GM04503 (cell line): ENCODE results near the gene TPP1.
A peak's percentile ranks its signal among the peaks of the same experiment; 100 is the strongest.

Experiments
- DNase-seq: peaks from one replicate; pipeline ENCODE4 v3.0.0-alpha.2; 2012; ENCODE audit warnings: low read depth

Gene TPP1

GRCh38 chr11:6646918-6647679, 27.9 kb upstream of the TPP1 start:
- peak; percentile 54 for DNase-seq

DNA sequence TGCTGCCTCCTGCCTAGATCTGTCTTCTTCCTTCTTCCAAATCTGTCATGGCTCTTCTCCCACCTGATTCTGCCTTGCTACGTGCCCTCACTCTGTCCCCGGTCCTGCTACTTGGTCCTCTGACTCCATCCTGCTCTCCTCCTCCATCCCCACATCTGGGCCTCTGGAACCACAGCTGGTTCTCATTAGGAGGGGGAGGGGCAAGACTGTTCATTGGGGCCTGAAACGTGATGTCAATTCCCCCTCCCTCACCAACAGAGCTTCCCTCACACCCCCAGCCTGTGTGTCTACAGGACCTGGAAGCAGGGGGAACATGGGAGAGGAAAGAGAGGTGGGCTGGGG, 27.3 kb upstream of the TPP1 start:
- DNase-seq = peak; percentile 27

- DNase-seq = peak; percentile 49
These were observed 26.8 kb upstream of the TPP1 start for GRCh38 chr11:6646071-6646470.

DNA sequence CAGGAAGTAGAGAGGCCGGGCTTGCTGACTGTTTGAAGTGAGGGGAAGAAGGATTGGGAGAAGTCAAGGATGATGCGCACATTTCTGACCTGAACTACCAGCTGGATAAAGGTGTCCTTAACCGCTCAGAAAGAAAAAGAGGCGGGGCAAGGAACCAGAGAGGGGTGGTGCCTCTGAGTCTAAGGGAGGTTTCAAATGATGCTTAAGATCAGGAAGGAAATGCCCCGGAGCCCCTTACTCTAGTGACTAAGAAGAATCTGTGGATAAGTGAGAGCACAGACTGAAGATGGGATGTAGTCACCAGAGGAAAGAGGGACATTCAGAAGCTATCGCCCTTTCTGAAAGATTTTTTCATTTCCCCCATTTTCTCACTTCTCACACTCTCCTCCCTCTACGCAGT, 23.7 kb upstream of the TPP1 start:
- no peak for DNase-seq

- DNase-seq = no peak
These were observed 21.9 kb upstream of the TPP1 start for GRCh38 chr11:6640985-6641701.

- DNase-seq = no peak
These were observed 21.1 kb upstream of the TPP1 start for GRCh38 chr11:6640036-6640984.

- no peak for DNase-seq
These were observed 19.2 kb upstream of the TPP1 start for GRCh38 chr11:6638429-6638828.

- peak; percentile 91 for DNase-seq
These were observed 18.6 kb upstream of the TPP1 start for GRCh38 chr11:6637871-6638270.

- DNase-seq = no peak
These were observed 17.3 kb upstream of the TPP1 start for GRCh38 chr11:6636480-6636879.

- no peak for DNase-seq
These were observed 16.1 kb upstream of the TPP1 start for GRCh38 chr11:6635082-6635932.

- no peak for DNase-seq
These were observed 15.3 kb upstream of the TPP1 start for GRCh38 chr11:6634534-6634933.

DNA sequence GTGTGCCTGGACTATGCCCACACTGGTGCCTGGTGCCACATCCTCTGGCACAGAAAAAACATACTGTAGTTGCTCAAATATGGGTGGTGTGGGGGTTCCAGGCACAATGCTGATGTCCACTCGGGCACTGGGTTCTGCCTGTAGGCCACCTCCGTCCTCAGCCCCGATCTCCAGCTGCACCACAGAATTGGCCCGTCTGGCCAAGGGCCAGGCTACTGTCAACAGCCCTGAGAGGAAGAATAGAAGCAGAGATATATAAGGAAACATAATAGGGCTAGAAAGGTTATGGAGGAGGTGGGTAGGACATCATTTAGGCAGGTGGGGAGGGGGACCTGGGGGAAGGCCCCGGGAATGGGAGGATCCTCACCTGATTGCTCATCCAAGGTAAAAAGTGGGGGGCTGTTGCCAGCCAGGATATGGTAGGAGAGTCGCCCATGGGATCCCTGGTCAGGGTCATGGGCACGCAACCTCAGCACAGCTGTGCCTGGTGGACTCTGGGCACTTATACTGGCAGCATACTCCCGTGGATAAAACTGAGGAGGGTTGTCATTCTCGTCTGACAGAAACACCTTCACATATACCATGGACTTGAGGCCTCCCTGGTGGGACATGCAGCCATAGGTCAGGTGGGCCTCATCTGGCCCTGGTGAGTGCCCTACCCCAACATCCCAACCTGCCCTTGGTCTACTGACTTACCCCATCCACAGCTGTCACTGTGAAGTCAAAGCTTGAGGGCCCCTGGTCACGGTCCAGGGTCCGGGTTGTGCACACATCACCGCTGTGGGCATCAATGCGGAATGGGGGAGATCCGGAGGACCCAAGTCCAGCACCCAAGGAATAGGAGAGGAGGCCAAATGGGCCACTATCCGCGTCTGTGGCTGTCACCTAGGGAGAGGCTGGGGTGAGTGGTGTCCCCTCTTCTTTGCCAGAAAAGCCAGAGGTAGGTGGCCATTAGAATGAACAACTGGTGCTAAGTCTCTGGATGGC, 14.5 kb upstream of the TPP1 start:
- DNase-seq = no peak

- no peak for DNase-seq
These were observed 13.2 kb upstream of the TPP1 start for GRCh38 chr11:6632116-6633073.

DNA sequence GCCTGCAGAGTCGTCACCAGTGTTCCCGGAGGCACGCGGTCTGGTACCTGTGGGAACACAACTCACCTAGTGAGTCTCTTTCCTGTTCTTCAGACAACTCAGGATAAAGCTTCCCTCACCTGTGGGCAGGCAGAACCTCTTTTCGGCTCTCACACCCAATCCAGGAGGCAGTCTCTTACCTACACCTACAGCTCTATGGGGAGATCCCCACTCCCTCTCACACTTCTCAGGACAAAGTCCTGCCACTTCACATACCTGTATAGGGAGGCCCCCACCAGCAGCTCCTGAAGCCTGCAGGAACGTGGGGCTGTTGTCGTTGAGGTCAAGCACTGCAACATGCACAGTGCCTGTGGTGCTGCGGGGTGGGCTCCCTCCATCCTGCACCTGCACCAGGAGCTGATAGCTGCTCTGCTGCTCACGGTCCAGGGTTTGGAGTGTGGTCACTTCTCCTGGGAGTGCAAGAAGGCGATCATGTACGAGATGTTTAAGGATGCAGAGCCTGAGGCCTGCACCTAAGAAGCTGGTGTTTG, 12.2 kb upstream of the TPP1 start:
- no peak for DNase-seq

DNA sequence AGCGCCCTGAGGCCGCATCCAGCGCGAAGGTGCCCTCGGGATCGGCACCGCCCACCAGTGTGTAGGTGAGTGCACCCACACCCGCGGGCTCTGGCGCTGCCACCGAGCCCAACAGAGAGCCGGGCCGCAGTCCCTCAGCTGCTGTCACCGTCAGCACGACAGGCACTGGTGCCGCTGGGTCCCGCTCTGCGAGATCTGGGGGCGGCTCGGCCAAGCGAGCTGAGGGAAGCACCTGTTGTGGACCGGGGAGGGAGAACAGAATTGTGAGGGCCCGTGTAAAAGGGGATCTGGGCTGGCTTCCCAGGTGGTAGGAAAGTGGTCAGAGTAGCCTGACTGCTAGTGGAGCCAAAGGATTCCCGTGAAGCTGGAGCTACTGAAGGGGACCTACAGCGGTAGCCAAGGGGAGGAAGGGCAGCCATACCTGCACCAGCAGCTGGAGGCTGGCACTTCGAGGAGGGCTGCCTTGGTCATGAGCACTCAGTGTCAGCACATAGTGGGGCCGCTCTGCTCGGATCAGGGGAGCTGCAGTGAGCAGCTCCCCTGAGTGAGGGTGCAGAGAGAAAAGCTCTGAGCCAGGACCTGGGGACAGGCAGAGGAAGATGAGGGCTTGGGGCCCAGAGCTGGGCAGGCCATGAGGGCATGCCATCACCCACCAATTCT, 11.5 kb upstream of the TPP1 start:
- DNase-seq = no peak

DNA sequence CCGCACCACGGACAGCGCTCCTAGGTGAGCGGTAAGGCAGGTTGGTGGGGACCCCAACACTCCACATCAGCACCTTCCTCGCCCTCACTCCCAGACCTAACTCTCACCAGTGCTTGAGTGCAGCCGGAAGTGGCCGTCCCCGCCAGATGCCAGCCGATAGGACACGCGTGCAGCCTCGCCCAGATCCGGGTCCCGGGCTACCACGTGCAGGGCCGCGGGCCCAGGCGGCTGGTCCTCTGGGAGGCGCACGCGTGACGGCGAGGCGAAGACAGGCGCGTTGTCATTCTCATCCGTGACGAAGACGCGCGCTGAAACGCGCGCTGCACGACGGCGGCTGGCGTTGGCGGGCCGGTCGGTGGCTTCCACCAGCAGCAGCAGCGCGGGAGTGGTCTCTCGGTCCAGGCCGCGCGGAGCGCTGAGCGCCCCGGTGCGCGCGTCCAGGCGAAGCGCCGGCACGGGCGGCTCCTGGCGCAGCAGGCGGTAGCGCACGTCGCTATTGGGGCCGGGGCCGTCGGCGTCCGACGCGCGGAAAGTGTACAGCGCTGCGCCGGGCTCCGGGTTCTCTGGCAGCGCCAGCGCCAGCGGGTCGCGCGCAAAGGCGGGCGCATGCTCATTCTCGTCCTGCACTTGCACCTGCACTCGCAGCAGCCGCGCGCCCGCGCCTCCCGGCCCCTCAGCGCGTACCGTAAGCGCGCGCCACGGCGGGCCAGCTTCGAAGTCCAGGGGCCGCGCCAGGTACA, 10.8 kb upstream of the TPP1 start:
- no peak for DNase-seq

DNA sequence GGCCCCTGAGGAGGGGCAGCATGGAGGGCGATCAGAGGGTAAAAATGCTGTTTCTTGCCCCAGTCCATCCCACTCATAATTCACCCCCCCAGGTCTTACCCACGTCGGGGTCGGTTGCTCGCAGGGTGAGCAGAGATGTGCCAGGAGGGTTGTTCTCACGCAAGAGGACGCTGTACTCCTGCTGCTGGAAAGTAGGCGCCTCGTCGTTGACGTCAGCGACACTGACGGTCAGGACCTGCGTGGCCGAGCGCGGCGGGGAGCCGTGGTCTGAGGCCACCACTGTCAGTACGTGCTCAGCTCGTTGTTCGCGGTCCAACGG, 10.3 kb upstream of the TPP1 start:
- DNase-seq = no peak

DNA sequence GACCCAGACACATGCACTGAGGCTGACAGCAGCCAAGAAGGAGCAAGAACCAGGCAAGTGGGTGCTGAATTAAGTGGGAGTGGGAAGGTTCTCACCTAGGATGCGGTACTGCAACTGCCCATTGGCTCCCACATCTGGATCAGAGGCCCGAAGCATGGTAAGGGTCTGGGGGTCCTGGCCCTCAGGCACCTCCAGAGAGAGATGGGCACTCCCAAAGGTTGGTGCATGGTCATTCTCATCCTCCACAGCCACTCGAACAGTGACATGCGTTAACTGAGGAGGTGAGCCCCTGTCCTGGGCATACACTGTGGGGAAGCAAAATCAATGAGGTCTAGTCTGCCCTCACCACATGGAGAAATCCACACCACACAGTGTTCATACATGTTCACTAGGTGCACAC, 9.3 kb upstream of the TPP1 start:
- no peak for DNase-seq
